B cell (primary cell): ENCODE results near the gene AWAT1. TPM values are rescaled to one million over a fixed set of nuclear protein-coding genes. Genes with fewer than 3 reads are reported as not detected.

Source experiments
- ATAC-seq: fragments of 200-7000 bp; cut with Tn5 transposase; one replicate; pipeline ENCODE4 v1.10.0; 2021; ENCODE audit warnings: low read depth, mild to moderate bottlenecking, moderate number of reproducible peaks, moderate library complexity
- CTCF ChIA-PET: fragments of 350-600 bp; sonication (Branson Sonifier 250); formaldehyde crosslinking; loops from one replicate; lab custom pipeline; 2021; ENCODE audit warnings: antibody characterized with exemption, inconsistent platforms; lab: Charles Lee
- POLR2A ChIA-PET: fragments of 350-600 bp; sonication (Branson Sonifier 250); formaldehyde crosslinking; loops from one replicate; lab custom pipeline; 2021; ENCODE audit warnings: antibody characterized with exemption; lab: Charles Lee
- DNase-seq: peaks from one replicate; pipeline ENCODE4 v3.0.0; 2013
- H2AFZ ChIP-seq: 2 replicates; pipeline ENCODE4 v1.6.1; 2012; ENCODE audit warnings: mild to moderate bottlenecking, low read depth, low read length; ENCODE audit not compliant: insufficient read depth, poor library complexity, severe bottlenecking
- H3K27ac ChIP-seq, 2 donors: 1 replicate in 1 of 2; 2 replicates in 1 of 2; pipeline ENCODE4 v1.5.1; 2012 to 2013; ENCODE audit warnings: low read length in 2 of 2, mild to moderate bottlenecking in 2 of 2, moderate library complexity in 1 of 2
- H3K27me3 ChIP-seq, 4 experiments: fragments of 200-600 bp in 1 of 4; sonication (generic) in 1 of 4; replicated peaks in 1 of 4; 1 replicate in 2 of 4; 2 replicates in 2 of 4; pipeline versions ENCODE4 v1.6.1 to v1.7.0; 2013 to 2016; ENCODE audit warnings: low read length in 3 of 4, mild to moderate bottlenecking in 2 of 4, mixed read lengths in 1 of 4, moderate library complexity in 1 of 4; ENCODE audit not compliant: insufficient read depth in 4 of 4, control insufficient read depth in 3 of 4; ENCODE audit errors: control extremely low read depth in 1 of 4
- H3K36me3 ChIP-seq, 2 experiments: replicated peaks in 1 of 2; 1 replicate in 1 of 2; 2 replicates in 1 of 2; pipeline versions ENCODE4 v1.6.1 to v1.7.1; 2013; ENCODE audit warnings: low read length in 1 of 2; ENCODE audit not compliant: insufficient read depth in 2 of 2, control insufficient read depth in 1 of 2; ENCODE audit errors: control extremely low read depth in 1 of 2, extremely low read depth in 1 of 2
- H3K4me1 ChIP-seq, 2 donors: fragments of 200-600 bp in 1 of 2; sonication (generic) in 1 of 2; 1 replicate in 1 of 2; 2 replicates in 1 of 2; pipeline versions ENCODE4 v1.5.1 to v1.6.1; 2013 to 2017; ENCODE audit warnings: low read length in 2 of 2; ENCODE audit not compliant: control insufficient read depth in 2 of 2, insufficient read depth in 2 of 2
- H3K4me2 ChIP-seq: replicated peaks from 2 replicates; pipeline ENCODE3; 2012; ENCODE audit warnings: mild to moderate bottlenecking, low read depth, low read length; ENCODE audit not compliant: poor library complexity, severe bottlenecking
- H3K4me3 ChIP-seq, 5 experiments: fragments of 200-600 bp in 1 of 5; sonication (generic) in 1 of 5; 1 replicate in 3 of 5; 2 replicates in 2 of 5; pipeline versions ENCODE4 v1.5.1 to v1.7.0; 2011 to 2016; ENCODE audit warnings: low read length in 4 of 5, mild to moderate bottlenecking in 4 of 5, low read depth in 2 of 5, control low read depth in 1 of 5, moderate library complexity in 1 of 5; ENCODE audit not compliant: insufficient read depth in 1 of 5; ENCODE audit errors: control extremely low read depth in 1 of 5, extremely low read depth in 1 of 5
- H3K79me2 ChIP-seq: fragments of 200-600 bp; sonication (generic); one replicate; pipeline ENCODE4 v1.6.0; 2016; ENCODE audit warnings: low read length; ENCODE audit not compliant: control insufficient read depth, insufficient read depth
- H3K9ac ChIP-seq: fragments of 200-600 bp; sonication (generic); 2 replicates; pipeline ENCODE4 v1.6.1; 2017; ENCODE audit warnings: mild to moderate bottlenecking, low read length, moderate library complexity
- H3K9me3 ChIP-seq, 3 donors: one replicate each; pipeline versions ENCODE4 v1.6.1 to v1.7.1; 2013; ENCODE audit warnings: low read length in 2 of 3; ENCODE audit not compliant: control insufficient read depth in 2 of 3, insufficient read depth in 1 of 3; ENCODE audit errors: control extremely low read depth in 1 of 3
- H4K20me1 ChIP-seq: 2 replicates; pipeline ENCODE4 v1.6.0; 2012; ENCODE audit warnings: mild to moderate bottlenecking, low read length; ENCODE audit not compliant: insufficient read depth, control insufficient read depth, poor library complexity, severe bottlenecking
- H3K27ac Mint-ChIP-seq: one replicate; pipeline ENCODE4 v1.8.0; 2021; ENCODE audit warnings: mixed read lengths
- H3K27me3 Mint-ChIP-seq: one replicate; pipeline ENCODE4 v1.8.0; 2021; ENCODE audit warnings: mixed read lengths
- H3K4me1 Mint-ChIP-seq: one replicate; pipeline ENCODE4 v1.8.0; 2021; ENCODE audit warnings: mixed read lengths
- H3K4me3 Mint-ChIP-seq: one replicate; pipeline ENCODE4 v1.8.0; 2021; ENCODE audit warnings: mixed read lengths
- H3K9me3 Mint-ChIP-seq: one replicate; pipeline ENCODE4 v1.8.0; 2022; ENCODE audit warnings: mixed read lengths; ENCODE audit not compliant: insufficient read depth
- EZH2 ChIP-seq: IDR thresholded peaks from 2 replicates; pipeline ENCODE4 v1.6.1; 2012; ENCODE audit warnings: borderline replicate concordance, low read depth, mild to moderate bottlenecking, moderate library complexity, low read length; ENCODE audit not compliant: insufficient read depth, poor library complexity, severe bottlenecking
- WGBS: methylation state at CpG from one replicate; pipeline ENCODE4 v1.1.5; 2013; ENCODE audit warnings: missing lambda C conversion rate; ENCODE audit not compliant: insufficient coverage; 5-methylcytosine and 5-hydroxymethylcytosine counted together
- intact Hi-C: fragments of 100-400 bp; cut with micrococcal nuclease; formaldehyde crosslinking; loops from one replicate; pipeline ENCODE4 v1.10.0; 2022
- polyA plus RNA-seq: library from polyadenylated mRNA; depleted of rRNA; stranded (reverse); fragments of >200 nt; gene quantifications from 2 replicates; pipeline ENCODE4 v1.2.3, GENCODE V29; 2012
- total RNA-seq, 2 donors: library from RNA; stranded (reverse); fragments of 120-200 nt in 1 of 2; gene quantifications; 1 replicate in 1 of 2; 2 replicates in 1 of 2; pipeline versions ENCODE4 v1.2.3 to v1.2.4, GENCODE V29; 2013 to 2022
- TF ChIP-seq, protein P1 (sequence below): fragments of 200-600 bp; IDR thresholded peaks from one replicate; pipeline ENCODE4 v1.8.0; 2022; ENCODE audit warnings: antibody characterized with exemption, mild to moderate bottlenecking

AWAT1 gene
- total and polyA plus RNA-seq, 2 donors (not counting 1 experiment from before 2014, with no cell fraction given), result not detected

DNA sequence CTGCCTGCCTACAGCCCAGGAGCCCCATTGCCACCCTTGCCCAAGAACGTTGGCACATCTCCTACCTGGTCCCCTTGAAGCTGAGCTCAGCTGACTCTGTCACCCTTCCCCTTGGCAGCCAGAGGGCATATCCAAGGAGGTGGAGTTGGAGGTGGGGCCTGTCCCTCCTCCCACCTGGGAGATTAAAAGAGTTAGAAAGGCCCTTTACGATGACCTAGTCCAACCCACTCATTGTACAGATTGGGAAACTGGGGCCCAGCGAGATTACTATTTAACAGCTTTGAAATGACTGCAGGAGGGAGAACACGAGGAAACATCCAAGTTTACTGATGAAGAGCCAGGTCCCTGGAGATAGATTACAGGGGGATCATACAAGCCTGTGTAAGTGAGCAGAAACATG, 25.6 kb downstream of the AWAT1 start, which contains the start of gene P2RY4:
Gene P2RY4, minus strand, starts transcription at position 101 of the 400 bp plus-strand sequence. CDS start 580 bp downstream, outside the sequence.
- no peak within 1 kb of the TSS for H3K27ac Mint-ChIP-seq
- Histone ChIP-seq H3K4me1 (no peaks in the 10 kb centered on the region), H3K4me3 (no peak within 1 kb of the TSS), H3K79me2 (no peaks in the 10 kb centered on the region), H2AFZ (no peak within 1 kb of the TSS), H3K4me2 (no peak within 1 kb of the TSS), H4K20me1 (no peaks in the 10 kb centered on the region), H3K9ac (no peak within 1 kb of the TSS), H3K9me3 (no peaks in the 10 kb centered on the region), H3K36me3 (no peaks in the 10 kb centered on the region), H3K27ac (no peak within 1 kb of the TSS), H3K27me3 (no peaks in the 10 kb centered on the region)
- ChIA-PET POLR2A (no interaction called here), CTCF (no interaction called here)
- no CpG with 5 or more reads among the region's 4 CpGs for WGBS
- DNase-seq (no peak), ATAC-seq (no peak)
- H3K4me3 Mint-ChIP-seq, result no peak within 1 kb of the TSS
- no peak for TF ChIP-seq EZH2
- H3K27me3 Mint-ChIP-seq, result no peaks in the 10 kb centered on the region
- H3K9me3 Mint-ChIP-seq, result no peaks in the 10 kb centered on the region
- H3K4me1 Mint-ChIP-seq, result no peaks in the 10 kb centered on the region
- intact Hi-C loops, result no loop called here

DNA sequence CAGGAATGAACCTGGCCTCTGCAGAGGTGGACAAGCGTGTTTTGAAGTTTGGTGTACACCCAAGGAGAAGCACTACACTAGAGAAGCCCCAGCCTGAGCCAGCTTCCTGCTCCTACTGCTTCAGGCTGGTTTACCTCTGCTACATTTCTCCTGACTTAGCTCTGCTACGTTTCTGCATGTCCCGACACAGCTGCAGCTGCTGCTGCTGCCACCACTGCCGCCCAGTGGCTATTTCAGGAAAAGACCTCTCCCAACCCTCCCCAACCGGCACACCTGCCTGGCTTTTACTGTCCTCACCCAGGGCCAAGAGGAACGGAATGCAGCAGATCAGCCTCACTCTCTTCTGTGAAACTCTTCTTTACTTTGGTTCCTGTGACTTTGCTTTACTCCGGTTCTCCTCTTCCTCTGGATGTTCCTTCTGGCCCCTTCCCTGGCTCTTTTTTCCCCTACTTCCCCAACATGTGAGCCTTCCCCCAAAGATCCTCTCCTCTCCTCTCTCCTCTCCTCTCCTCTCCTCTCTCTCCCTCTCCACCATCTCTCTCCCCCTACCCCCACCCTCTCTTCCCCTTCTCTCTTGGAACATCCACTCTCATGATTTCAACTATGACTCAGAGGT, 28.6 kb downstream of the AWAT1 start:
- Histone ChIP-seq H3K79me2 (no peaks in the 10 kb centered on the region), H3K27me3 (no peaks in the 10 kb centered on the region), H3K27ac (no peak overlapping the region), H3K4me2 (no peak overlapping the region), H3K4me1 (no peaks in the 10 kb centered on the region), H2AFZ (no peak overlapping the region), H3K9ac (no peak overlapping the region), H3K4me3 (no peak overlapping the region), H3K36me3 (no peaks in the 10 kb centered on the region), H4K20me1 (no peaks in the 10 kb centered on the region), H3K9me3 (no peaks in the 10 kb centered on the region)
- TF ChIP-seq, protein P1, sequence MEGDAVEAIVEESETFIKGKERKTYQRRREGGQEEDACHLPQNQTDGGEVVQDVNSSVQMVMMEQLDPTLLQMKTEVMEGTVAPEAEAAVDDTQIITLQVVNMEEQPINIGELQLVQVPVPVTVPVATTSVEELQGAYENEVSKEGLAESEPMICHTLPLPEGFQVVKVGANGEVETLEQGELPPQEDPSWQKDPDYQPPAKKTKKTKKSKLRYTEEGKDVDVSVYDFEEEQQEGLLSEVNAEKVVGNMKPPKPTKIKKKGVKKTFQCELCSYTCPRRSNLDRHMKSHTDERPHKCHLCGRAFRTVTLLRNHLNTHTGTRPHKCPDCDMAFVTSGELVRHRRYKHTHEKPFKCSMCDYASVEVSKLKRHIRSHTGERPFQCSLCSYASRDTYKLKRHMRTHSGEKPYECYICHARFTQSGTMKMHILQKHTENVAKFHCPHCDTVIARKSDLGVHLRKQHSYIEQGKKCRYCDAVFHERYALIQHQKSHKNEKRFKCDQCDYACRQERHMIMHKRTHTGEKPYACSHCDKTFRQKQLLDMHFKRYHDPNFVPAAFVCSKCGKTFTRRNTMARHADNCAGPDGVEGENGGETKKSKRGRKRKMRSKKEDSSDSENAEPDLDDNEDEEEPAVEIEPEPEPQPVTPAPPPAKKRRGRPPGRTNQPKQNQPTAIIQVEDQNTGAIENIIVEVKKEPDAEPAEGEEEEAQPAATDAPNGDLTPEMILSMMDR, result peak; percentile 9
- TF ChIP-seq EZH2, result no peak
- WGBS, result 48% methylated on average over 7 of the region's 7 CpGs
- Mint-ChIP-seq H3K4me3 (no peak overlapping the region), H3K4me1 (no peaks in the 10 kb centered on the region), H3K9me3 (no peaks in the 10 kb centered on the region), H3K27ac (no peak overlapping the region), H3K27me3 (no peaks in the 10 kb centered on the region)
- DNase-seq (no peak), ATAC-seq (no peak)
- ChIA-PET POLR2A (no interaction called here), CTCF (interaction anchor here (0.5 kb wide), 2 partner anchors 423 to 949 kb away, joined by 3 read pairs; no protein-coding TSS in a partner anchor)
- intact Hi-C loops, result no loop called here
